ENCODE data around the gene PPARG. TPM values are rescaled to one million over a fixed set of nuclear protein-coding genes. Genes with fewer than 3 reads are reported as not detected.

PPARG gene
- total and polyA plus RNA-seq, 8 donors, result 7.9 to 85.2 (median 29.3) TPM

- TF ChIP-seq POLR2AphosphoS5 (IDR thresholded peaks at IDR 0.05) (no peak), EP300 (IDR thresholded peaks at IDR 0.05) (no peak), CTCF (IDR thresholded peaks at IDR 0.05) (no peak), POLR2A (IDR thresholded peaks at IDR 0.05) (no peak)
- no peak overlapping the region for H3K27ac ChIP-seq
- WGBS, 5 donors, result 69 to 83% (median 79%) methylated on average over 4 of the region's 4 CpGs
Measured at GRCh38 chr3:12300137-12300536, 11.3 kb downstream of the PPARG start.

GRCh38 chr3:12301031-12301430 is 12.2 kb downstream of the PPARG start:
- no peak for DNase-seq
- Histone ChIP-seq H3K36me3 (no peaks in the 10 kb centered on the region), H3K4me3 (no peak overlapping the region), H3K4me1 (peaks cover 0 to 13% (median 0%) of the 10 kb centered on the region in 4 donors), H3K9me3 (no peaks in the 10 kb centered on the region), H3K27ac (no peak overlapping the region), H3K27me3 (no peaks in the 10 kb centered on the region)
- intact Hi-C loops (cut with DNase I; ENCODE audit: low total_unique reads), result no loop called here
- WGBS, 5 donors, result 55 to 65% (median 64%) methylated on average over 2 of the region's 2 CpGs
- TF ChIP-seq POLR2A (IDR thresholded peaks at IDR 0.05) (no peak), POLR2AphosphoS5 (IDR thresholded peaks at IDR 0.05) (no peak), CTCF (IDR thresholded peaks at IDR 0.05) (no peak), EP300 (IDR thresholded peaks at IDR 0.05) (no peak)

More at GRCh38 chr3:12300137-12300536, 11.3 kb downstream of the PPARG start:
- no peak for DNase-seq
- H3K4me1 ChIP-seq, result peaks cover 0 to 13% (median 0%) of the 10 kb centered on the region in 4 donors
- H3K36me3 ChIP-seq, result no peaks in the 10 kb centered on the region
- no peaks in the 10 kb centered on the region for H3K27me3 ChIP-seq
- H3K4me3 ChIP-seq, result no peak overlapping the region
- no peaks in the 10 kb centered on the region for H3K9me3 ChIP-seq
- intact Hi-C loops (cut with DNase I; ENCODE audit: low total_unique reads), result no loop called here

GRCh38 chr3:12301513-12301912 is 12.6 kb downstream of the PPARG start:
- H3K27ac ChIP-seq, result no peak overlapping the region
- H3K4me3 ChIP-seq, result no peak overlapping the region
- peak in 1 of 2 donors; percentile 58 for DNase-seq
- intact Hi-C loops (cut with DNase I; ENCODE audit: low total_unique reads), result no loop called here
- TF ChIP-seq CTCF (IDR thresholded peaks at IDR 0.05), result no peak
- TF ChIP-seq POLR2AphosphoS5 (IDR thresholded peaks at IDR 0.05), result no peak
- no peak for TF ChIP-seq POLR2A (IDR thresholded peaks at IDR 0.05)
- TF ChIP-seq EP300 (IDR thresholded peaks at IDR 0.05), result no peak
- 25 to 58% (median 44%) methylated on average over 1 of the region's 1 CpG for WGBS, 5 donors
- no peaks in the 10 kb centered on the region for H3K36me3 ChIP-seq
- peaks cover 0 to 13% (median 0%) of the 10 kb centered on the region in 4 donors for H3K4me1 ChIP-seq
- no peaks in the 10 kb centered on the region for H3K9me3 ChIP-seq
- no peaks in the 10 kb centered on the region for H3K27me3 ChIP-seq

GRCh38 chr3:12302564-12302963 is 13.7 kb downstream of the PPARG start:
- H3K27me3 ChIP-seq, result no peaks in the 10 kb centered on the region
- peaks cover 0 to 15% (median 0%) of the 10 kb centered on the region in 4 donors for H3K4me1 ChIP-seq
- no peaks in the 10 kb centered on the region for H3K9me3 ChIP-seq
- no peak for DNase-seq
- intact Hi-C loops (cut with DNase I; ENCODE audit: low total_unique reads), result no loop called here
- no peaks in the 10 kb centered on the region for H3K36me3 ChIP-seq
- TF ChIP-seq CTCF (IDR thresholded peaks at IDR 0.05), result no peak
- no peak for TF ChIP-seq EP300 (IDR thresholded peaks at IDR 0.05)
- TF ChIP-seq POLR2AphosphoS5 (IDR thresholded peaks at IDR 0.05), result no peak
- no peak for TF ChIP-seq POLR2A (IDR thresholded peaks at IDR 0.05)
- H3K4me3 ChIP-seq, result no peak overlapping the region
- no peak overlapping the region for H3K27ac ChIP-seq
- WGBS, 5 donors, result 82 to 91% (median 83%) methylated on average over 6 of the region's 6 CpGs

Measured in stomach (tissue), 9 donors.